ENCODE results near the gene SMYD5. TPM values are rescaled to one million over a fixed set of nuclear protein-coding genes. Genes with fewer than 3 reads are reported as not detected.

SMYD5 gene
- total RNA-seq, 3 donors from 2014 or later: 10.5 to 20.0 (median 16.0) TPM

DNA sequence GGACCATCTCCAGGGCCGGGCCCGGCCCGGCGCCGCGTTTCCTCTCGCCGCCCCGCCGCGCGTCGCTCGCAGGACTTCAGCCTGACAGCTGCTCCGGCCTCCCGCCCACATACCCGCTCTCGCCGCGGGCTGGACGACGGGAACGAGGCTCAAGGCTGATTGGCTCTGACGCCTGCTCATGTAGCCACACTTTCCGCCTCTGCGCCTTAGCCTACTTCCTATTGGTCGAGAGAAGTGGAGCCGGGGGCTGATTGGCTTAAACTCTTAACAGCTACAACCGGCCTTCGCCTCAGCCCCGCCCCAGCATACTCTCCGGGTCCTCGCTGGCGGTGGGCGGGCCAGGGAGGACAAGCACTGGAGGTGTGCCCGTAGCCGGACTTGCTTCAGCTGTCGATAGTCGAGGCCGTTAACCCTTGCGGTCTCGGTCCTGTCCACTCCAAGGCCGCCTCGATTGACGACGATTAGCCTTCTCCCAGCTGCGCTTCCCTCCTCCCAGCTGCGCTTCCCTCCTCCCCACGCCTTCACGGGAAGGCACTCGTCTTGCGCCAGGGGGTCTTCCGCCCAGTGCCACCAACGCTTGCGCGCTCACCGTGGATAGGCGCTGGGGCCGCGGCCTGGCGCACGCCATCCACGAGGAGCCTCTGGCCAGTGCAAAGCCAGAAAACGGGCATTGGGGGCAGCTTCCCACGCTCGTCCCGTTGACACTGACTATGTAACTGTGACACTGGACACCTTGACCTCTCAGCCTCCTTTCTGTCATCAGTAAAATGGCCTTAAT is 19.3 kb downstream of the SMYD5 start, which contains the start of gene PRADC1:
Gene PRADC1, minus strand, starts transcription at position 86 of the 778 bp plus-strand sequence. Its CDS starts 79 bp downstream, at position 7.
- Histone ChIP-seq H3K9me3 (no peaks in the 10 kb centered on the region), H3K36me3 (ENCODE audit: low read depth) (no peaks in the 10 kb centered on the region), H3K4me3 (peak within 1 kb of the TSS; percentile 62), H3K4me1 (ENCODE audit: low read depth) (peaks cover 22% of the 10 kb centered on the region)
- DNase-seq (peak; percentile 97 to 99 (median 98)), ATAC-seq (peak; percentile 91)
- intact Hi-C loops (cut with DNase I, micrococcal nuclease): no loop called here
- TF ChIP-seq, protein P1, sequence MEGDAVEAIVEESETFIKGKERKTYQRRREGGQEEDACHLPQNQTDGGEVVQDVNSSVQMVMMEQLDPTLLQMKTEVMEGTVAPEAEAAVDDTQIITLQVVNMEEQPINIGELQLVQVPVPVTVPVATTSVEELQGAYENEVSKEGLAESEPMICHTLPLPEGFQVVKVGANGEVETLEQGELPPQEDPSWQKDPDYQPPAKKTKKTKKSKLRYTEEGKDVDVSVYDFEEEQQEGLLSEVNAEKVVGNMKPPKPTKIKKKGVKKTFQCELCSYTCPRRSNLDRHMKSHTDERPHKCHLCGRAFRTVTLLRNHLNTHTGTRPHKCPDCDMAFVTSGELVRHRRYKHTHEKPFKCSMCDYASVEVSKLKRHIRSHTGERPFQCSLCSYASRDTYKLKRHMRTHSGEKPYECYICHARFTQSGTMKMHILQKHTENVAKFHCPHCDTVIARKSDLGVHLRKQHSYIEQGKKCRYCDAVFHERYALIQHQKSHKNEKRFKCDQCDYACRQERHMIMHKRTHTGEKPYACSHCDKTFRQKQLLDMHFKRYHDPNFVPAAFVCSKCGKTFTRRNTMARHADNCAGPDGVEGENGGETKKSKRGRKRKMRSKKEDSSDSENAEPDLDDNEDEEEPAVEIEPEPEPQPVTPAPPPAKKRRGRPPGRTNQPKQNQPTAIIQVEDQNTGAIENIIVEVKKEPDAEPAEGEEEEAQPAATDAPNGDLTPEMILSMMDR (IDR thresholded peaks at IDR 0.05): no peak

- ATAC-seq (peak; percentile 85), DNase-seq (peak; percentile 88 to 94 (median 91))
- intact Hi-C loops (cut with DNase I, micrococcal nuclease): no loop called here
- TF ChIP-seq, protein P1 (IDR thresholded peaks at IDR 0.05): no peak
- no peaks in the 10 kb centered on the region for H3K9me3 ChIP-seq
- peaks cover 22% of the 10 kb centered on the region for H3K4me1 ChIP-seq (ENCODE audit: low read depth)
- H3K36me3 ChIP-seq (ENCODE audit: low read depth): no peaks in the 10 kb centered on the region
- peak within 1 kb of the TSS; percentile 62 for H3K4me3 ChIP-seq
Observed at GRCh38 chr2:73233932-73234832, 20.1 kb downstream of the SMYD5 start, which contains the start of gene CCT7. Gene CCT7 (plus strand): TSS chr2:73234308. CDS start chr2:73234379, 71 bp downstream.

GRCh38 chr2:73235315-73236028 is 21.4 kb downstream of the SMYD5 start:
- ATAC-seq (no peak), DNase-seq (no peak)
- Histone ChIP-seq H3K4me1 (ENCODE audit: low read depth) (peaks cover 22% of the 10 kb centered on the region), H3K9me3 (no peaks in the 10 kb centered on the region), H3K36me3 (ENCODE audit: low read depth) (no peaks in the 10 kb centered on the region), H3K4me3 (no peak overlapping the region)
- TF ChIP-seq, protein P1 (IDR thresholded peaks at IDR 0.05): no peak
- intact Hi-C loops (cut with DNase I, micrococcal nuclease): no loop called here

GRCh38 chr2:73237168-73237567 is 23.1 kb downstream of the SMYD5 start:
- Histone ChIP-seq H3K4me1 (ENCODE audit: low read depth) (peaks cover 22% of the 10 kb centered on the region), H3K4me3 (no peak overlapping the region), H3K36me3 (ENCODE audit: low read depth) (no peaks in the 10 kb centered on the region), H3K9me3 (no peaks in the 10 kb centered on the region)
- DNase-seq (no peak), ATAC-seq (no peak)
- intact Hi-C loops (cut with DNase I, micrococcal nuclease): no loop called here
- TF ChIP-seq, protein P1 (IDR thresholded peaks at IDR 0.05): no peak

DNA sequence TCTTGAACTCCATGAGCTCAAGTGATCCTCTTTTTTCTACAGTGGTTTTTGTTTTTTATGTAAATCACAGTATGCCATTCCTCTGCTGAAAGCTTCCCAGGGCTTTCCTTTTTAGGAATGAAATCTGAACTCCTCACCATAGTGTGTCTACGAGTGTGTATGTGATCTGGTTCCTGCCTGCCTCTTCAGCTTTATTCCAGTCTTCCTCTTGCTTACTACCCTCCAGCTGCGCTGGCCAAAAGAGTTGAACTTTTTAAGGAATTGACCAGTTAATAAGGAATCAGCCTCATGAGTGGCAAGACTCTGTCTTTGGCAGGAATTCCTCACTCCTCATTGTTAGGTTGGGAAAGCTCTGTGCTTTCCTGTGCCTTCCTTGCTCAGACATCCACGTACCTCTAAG is 24.1 kb downstream of the SMYD5 start:
- TF ChIP-seq, protein P1 (IDR thresholded peaks at IDR 0.05): no peak
- no peak overlapping the region for H3K4me3 ChIP-seq
- intact Hi-C loops (cut with DNase I, micrococcal nuclease): no loop called here
- H3K4me1 ChIP-seq (ENCODE audit: low read depth): peaks cover 18% of the 10 kb centered on the region
- DNase-seq: no peak
- ATAC-seq: no peak
- no peaks in the 10 kb centered on the region for H3K36me3 ChIP-seq (ENCODE audit: low read depth)
- H3K9me3 ChIP-seq: no peaks in the 10 kb centered on the region
